GM19397 (cell line): ENCODE measurements around the gene PRR14.
A peak's percentile ranks its signal among the peaks of the same experiment; 100 is the strongest.
"Not testable (repeated sequence)": the region's sequence is repeated elsewhere in the genome, so short reads cannot be mapped to it uniquely, and the experiment has no call there.

Source experiments
- ATAC-seq: cut with Tn5 transposase; IDR thresholded peaks from one replicate; pipeline ENCODE4 v1.9.1; 2021; ENCODE audit warnings: mild to moderate bottlenecking, moderate library complexity; ENCODE audit not compliant: unreplicated experiment

The PRR14 gene

GRCh38 chr16:30628628-30629540 is 21.9 kb upstream of the PRR14 start:
- ATAC-seq, result no peak

- not testable (repeated sequence) for ATAC-seq
These were observed 18.3 kb upstream of the PRR14 start for GRCh38 chr16:30632454-30632853.

- ATAC-seq, result no peak
These were observed 17.2 kb upstream of the PRR14 start for GRCh38 chr16:30633526-30633925.

GRCh38 chr16:30636599-30636998 is 14.2 kb upstream of the PRR14 start:
- ATAC-seq, result no peak

GRCh38 chr16:30637139-30637538 is 13.6 kb upstream of the PRR14 start:
- ATAC-seq, result not testable (repeated sequence)

GRCh38 chr16:30637944-30638343 is 12.8 kb upstream of the PRR14 start:
- ATAC-seq, result no peak

- no peak for ATAC-seq
These were observed 9.3 kb upstream of the PRR14 start for GRCh38 chr16:30641378-30641982.

GRCh38 chr16:30644334-30644830 is 6.4 kb upstream of the PRR14 start:
- ATAC-seq, result no peak

GRCh38 chr16:30645727-30646126 is 5.0 kb upstream of the PRR14 start:
- ATAC-seq, result no peak

GRCh38 chr16:30647274-30647571 is 3.5 kb upstream of the PRR14 start:
- no peak for ATAC-seq

GRCh38 chr16:30649725-30650368 is 913 bp upstream of the PRR14 start:
- ATAC-seq, result no peak

- ATAC-seq, result peak; percentile 58
These were observed 604 bp downstream of the PRR14 start for GRCh38 chr16:30651124-30652004.

GRCh38 chr16:30652005-30652296 is 1.2 kb downstream of the PRR14 start:
- no peak for ATAC-seq

- ATAC-seq, result no peak
These were observed 2.0 kb downstream of the PRR14 start for GRCh38 chr16:30652718-30653117.

- ATAC-seq, result no peak
These were observed 4.1 kb downstream of the PRR14 start for GRCh38 chr16:30654856-30655255.

GRCh38 chr16:30655815-30656347 is 5.1 kb downstream of the PRR14 start:
- no peak for ATAC-seq

GRCh38 chr16:30656388-30656787 is 5.6 kb downstream of the PRR14 start:
- ATAC-seq, result no peak

- no peak for ATAC-seq
These were observed 6.5 kb downstream of the PRR14 start for GRCh38 chr16:30656974-30657865.

GRCh38 chr16:30657866-30658730 is 7.3 kb downstream of the PRR14 start, which contains the start of gene FBRS:
TSS of gene FBRS (plus strand) at chr16:30658431. CDS start at chr16:30659519, 1,088 bp downstream.
- ATAC-seq, result peak; percentile 64
